Measurements from ENCODE around the gene MOV10L1.

The MOV10L1 gene

GRCh38 chr22:50178871-50179869, 89.4 kb downstream of the MOV10L1 start:
- no peak for DNase-seq

- no peak for DNase-seq
Observed at GRCh38 chr22:50179937-50180726, 90.3 kb downstream of the MOV10L1 start.

- no peak for DNase-seq
Observed at GRCh38 chr22:50180727-50181521, 91.1 kb downstream of the MOV10L1 start.

- peak; percentile 42 for DNase-seq
Observed at GRCh38 chr22:50182176-50183081, 92.6 kb downstream of the MOV10L1 start.

GRCh38 chr22:50183141-50183971, 93.5 kb downstream of the MOV10L1 start:
- no peak for DNase-seq

- peak; percentile 22 for DNase-seq
Observed at GRCh38 chr22:50184004-50184901, 94.4 kb downstream of the MOV10L1 start.

GRCh38 chr22:50184902-50185374, 95.1 kb downstream of the MOV10L1 start:
- no peak for DNase-seq

GRCh38 chr22:50185375-50186087, 95.7 kb downstream of the MOV10L1 start, which contains the start of gene TRABD:
Gene TRABD (plus strand): TSS chr22:50185913. CDS start chr22:50193061, 7,148 bp downstream.
- DNase-seq, result peak; percentile 94

GRCh38 chr22:50186181-50186714, 96.4 kb downstream of the MOV10L1 start:
- DNase-seq, result no peak

GRCh38 chr22:50186761-50187523, 97.1 kb downstream of the MOV10L1 start:
- DNase-seq, result peak; percentile 20

- DNase-seq, result no peak
Observed at GRCh38 chr22:50188356-50188755, 98.5 kb downstream of the MOV10L1 start.

- DNase-seq, result no peak
Observed at GRCh38 chr22:50189184-50189848, 99.5 kb downstream of the MOV10L1 start.

- no peak for DNase-seq
Observed at GRCh38 chr22:50189849-50190181, 100.0 kb downstream of the MOV10L1 start.

GRCh38 chr22:50190182-50190940, 100.6 kb downstream of the MOV10L1 start:
- no peak for DNase-seq

GRCh38 chr22:50190941-50191741, 101.3 kb downstream of the MOV10L1 start:
- no peak for DNase-seq

Data from DMS53 (cell line).